GM21825 (cell line): Measurements from ENCODE around the gene LHPP.
"Not testable (repeated sequence)": the region's sequence is repeated elsewhere in the genome, so short reads cannot be mapped to it uniquely, and the experiment has no call there.

ENCODE experiments used
- ATAC-seq: cut with Tn5 transposase; IDR thresholded peaks from one replicate; pipeline ENCODE4 v1.9.1; 2021; ENCODE audit warnings: mild to moderate bottlenecking, moderate library complexity; ENCODE audit not compliant: unreplicated experiment

The LHPP gene

DNA sequence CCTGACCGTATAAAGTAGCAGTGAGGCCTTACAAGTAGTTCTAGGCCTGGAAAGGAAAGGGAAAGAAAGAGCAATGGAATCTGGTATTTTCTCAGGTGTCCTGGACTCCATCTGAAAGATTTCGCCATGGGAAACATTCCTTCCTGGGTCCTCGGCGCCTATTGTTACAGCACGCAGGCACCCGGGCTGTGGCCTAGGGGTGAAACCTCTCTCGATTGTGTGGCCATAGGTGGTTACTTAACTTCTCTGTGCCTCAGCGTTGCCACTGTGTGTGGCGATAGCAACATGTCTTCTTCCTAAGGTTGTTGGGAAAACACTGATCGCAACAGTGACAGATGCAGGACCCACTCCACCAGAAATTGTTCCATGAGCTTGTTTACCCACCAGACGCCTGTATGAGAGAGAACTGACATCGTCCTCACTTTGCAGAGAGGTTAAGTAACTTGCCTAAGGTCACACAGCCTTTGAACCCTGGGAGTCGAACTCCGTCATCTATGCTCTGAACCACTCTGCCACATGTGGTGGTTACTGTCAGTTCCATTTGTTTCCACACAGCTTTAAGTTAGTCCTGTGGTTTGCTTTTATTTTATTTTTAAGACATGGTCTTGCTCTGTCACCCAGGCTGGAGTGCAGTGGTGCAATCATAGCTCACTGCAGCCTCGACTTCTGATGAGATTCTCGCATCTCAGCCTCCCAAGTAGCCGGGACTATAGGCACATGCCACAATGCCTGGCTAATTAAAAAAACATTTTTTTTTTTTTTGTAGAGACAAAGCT lies 73.4 kb downstream of the LHPP start:
- no peak for ATAC-seq

DNA sequence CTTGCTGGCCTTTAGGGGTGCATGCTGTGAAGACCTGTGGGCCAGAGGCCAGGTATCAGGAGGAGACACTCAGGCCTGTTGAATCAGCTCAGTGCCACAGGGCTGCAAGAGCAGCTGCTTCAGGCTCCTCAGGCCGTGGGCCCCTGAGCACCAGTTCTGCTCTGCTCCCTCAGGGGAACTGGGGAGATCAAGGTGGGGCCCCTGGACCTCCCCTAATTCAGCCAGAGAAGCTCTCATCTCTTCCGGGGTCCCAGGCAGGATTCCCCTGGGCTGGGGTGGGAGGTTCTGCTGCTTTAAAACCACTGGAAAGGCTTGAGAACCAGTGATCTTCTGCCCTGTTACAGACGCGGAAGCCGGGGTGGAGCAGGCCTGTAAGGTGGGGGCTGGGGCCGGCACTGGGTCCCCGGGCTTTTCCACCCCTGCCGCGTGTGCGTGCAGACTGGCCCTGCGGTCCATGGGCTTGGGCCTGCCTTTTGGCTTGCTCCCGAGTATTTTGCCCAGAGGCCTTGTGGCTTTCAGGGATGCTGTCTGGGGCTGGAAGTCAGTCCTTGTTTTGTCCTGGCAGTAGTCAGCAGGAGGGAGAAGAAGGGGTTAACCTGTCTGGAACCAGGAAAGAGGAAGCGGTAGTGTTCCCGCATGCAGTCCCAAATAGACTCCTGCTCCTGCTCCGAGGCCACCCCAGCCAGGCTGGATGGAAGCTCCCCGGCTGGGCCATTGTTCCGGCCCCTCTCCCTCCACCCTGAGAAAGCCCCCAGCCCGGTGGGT lies 74.3 kb downstream of the LHPP start:
- ATAC-seq: no peak

DNA sequence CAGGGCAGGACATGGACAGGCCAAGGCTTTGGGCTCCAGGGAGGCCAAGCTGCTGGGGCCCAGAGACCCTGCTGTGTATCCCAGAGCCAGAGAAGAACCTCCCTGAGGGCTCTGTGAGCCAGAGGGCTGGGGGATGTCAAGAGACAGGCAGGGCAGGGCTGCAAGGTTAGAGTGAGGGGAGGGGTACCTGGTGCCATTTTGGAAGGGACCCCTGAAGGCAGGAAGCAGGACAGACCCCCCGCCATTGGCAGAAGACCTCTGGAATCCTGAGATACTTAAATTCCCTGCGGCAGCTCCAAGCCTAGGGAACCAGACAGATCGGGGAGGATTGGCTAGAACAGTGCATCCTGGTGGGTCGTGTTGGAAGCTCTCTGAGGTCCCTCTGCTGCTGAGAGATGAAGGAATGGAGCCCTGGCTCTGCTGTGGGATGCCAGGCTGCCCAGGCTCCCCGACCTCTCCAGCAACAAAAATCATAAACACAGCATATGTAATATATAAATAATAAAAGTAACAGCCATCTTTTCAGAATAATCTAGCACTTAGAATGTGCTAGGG lies 75.0 kb downstream of the LHPP start:
- ATAC-seq: no peak

DNA sequence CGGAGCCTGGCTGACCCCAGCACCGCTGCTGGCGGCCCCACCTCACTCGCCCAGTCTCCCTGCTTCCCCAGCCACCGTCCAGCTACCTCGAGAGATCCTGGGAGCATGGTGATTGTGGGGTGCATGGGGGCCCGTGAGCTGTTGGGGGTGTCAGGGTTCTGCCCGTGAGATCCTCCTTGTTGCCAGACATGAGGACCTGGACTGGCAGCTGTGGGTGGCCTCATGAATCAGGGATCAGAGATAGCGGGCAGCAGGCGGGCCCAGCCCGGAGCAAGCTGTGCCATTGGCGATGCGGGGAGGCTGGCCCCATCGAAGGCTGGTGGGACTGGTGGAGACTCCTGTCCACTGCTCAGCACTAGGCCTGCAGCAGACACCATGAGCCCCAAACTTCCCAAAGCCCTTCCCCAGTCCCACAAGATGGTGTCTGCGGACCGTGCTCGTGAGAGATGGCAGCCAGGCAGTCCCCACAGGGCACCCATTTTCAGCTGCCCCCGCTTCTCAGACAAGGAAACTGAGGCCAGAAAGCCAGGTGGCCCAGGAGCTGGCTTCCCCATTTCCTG lies 75.6 kb downstream of the LHPP start:
- no peak for ATAC-seq

DNA sequence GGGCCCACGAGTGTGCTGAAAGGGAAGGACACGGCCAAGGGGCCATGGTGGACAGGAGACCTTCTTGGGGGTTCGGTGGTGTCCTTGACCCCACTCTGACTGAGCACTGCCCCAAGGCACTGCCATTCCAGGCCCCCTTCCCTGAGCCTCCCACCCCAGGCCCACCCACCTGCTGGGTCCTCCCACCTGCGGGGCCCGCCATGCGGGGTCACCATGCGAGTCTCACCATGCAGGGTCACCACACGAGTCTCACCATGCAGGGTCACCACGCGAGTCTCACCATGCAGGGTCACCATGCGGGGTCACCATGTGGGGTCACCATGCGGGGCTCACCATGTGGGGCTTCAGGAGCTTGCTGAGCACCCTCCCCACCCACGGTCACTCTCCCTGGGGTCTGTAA lies 76.3 kb downstream of the LHPP start:
- ATAC-seq: no peak

DNA sequence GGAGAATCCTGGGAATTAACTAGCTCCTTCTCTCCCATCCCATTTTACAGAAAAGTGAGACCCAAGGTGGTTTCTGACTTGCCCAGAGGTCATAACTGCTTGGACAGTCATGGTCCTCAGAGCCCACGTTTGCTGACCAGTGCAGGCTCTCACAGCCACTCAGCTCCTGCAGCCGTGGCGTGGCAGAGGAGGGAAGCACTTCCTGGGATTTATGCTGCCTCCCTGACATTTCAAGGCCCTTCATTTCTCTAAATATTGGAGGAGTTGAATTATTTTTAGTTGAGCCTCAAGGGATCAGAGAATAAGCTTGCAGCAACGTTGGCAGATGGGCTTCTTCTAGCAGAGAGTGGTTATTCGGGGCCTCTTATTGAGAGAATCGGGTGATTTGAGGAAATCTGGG lies 77.1 kb downstream of the LHPP start:
- ATAC-seq: no peak

DNA sequence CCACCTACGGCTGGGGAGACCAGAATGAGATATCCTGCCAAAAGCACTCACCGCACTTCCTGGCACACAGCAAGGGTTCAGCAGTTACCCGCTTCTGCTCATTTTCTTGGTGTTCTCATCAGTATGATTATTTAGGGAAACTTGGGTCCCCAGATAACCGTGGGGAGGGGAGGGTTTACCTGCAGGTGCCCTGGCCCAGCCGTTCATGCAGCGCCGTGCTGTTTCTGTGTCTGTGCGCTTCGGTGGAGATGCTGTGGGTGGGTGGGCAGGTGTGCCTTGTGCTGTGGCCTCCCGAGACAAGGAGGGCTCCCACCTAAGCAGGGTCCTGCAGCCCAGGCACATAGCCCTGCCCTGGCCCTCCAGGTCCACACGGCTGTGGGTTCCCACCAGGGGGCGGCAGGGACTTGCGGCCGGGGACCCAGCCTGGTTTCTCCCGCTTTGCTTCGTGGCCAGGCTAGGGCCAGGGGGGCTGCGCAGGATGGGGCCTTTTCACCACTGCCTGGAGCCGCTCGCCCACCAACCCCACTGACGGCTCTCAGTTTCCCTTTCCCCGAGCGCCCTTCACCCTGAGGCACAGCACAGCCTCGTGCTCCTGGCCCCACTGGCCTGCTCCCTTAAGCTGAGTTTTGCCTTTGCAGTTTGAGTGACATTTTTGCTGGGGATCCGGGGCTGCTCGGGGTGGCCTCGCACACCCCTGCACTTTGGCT lies 78.5 kb downstream of the LHPP start:
- ATAC-seq: peak; percentile 59

DNA sequence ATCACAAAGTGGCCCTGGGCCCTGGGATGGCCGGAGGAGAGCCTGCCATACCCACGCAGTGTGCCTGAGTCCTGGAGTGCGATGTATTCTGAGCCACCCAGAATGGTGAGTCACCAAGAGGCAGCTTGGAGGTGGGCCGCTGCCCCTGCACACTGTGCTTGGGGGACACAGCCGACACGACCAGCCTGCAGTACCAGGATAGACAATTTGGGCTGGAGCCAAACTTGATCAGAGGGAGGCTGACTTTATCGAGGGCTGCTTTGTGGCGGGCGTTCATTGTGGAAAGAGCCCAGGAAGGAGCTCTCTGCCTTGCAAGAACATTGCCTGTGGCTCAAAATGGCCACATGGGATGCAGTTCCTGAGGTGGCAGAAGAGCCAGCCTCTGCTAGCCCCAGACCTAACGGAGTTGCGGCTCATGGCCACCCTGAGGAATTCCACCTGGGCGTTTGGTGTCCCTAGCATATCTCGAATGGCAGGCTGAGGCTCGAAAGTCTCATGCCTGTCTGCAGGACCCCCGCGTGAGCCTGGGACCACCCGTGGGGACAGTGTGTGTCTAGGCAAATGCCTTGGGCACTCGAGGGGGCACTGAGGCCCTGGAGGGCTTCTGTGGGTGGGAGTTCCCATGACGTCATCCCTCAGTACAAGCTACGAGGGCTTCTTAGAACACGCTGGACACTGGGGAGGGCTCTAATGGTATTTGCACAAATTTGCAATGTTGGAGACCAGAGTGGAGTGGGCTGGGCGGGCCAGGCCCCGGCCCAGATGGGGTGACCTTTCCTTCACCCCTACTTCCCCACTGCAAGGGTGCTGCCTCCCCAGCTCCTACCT lies 79.7 kb downstream of the LHPP start:
- no peak for ATAC-seq

DNA sequence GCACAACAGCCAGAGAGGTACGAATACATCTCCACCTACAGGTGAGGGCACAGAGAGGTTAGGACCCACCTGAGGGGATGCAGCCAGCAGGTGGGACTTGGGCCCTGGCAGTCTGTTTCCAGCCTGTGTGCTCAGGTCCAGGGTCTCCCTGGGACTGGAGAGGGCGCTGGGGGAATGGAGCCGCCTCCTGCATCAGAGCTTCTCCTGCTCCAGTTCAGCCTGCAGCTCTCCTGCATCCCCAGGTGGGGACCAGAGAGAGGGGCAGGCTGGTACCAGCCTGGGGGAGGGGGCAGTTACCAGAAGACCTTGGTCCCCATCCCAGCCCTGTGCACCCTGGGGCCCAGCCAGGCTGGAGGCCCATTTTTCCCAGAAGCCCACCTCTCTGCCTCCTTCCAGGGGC lies 80.7 kb downstream of the LHPP start:
- ATAC-seq: no peak

DNA sequence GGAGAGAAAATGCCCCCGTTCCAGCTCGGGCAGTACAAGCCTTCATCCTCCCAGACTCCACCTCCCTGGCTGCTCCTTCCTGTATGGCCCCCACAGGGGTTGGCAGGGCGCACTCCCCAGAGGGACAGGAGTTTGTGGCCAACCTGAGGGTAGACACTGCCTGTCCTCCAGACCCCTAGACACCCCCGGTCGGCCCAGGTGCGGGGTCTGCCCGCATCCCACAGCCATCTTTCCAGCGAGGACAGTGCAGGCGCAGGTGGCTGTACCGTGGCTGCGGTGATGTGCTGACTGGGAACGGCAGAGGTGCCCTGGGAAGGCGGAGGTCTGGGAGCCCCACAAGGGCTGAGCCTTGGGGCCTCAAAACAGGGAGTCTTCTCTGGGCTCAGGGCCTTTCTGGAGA lies 81.5 kb downstream of the LHPP start:
- no peak for ATAC-seq

DNA sequence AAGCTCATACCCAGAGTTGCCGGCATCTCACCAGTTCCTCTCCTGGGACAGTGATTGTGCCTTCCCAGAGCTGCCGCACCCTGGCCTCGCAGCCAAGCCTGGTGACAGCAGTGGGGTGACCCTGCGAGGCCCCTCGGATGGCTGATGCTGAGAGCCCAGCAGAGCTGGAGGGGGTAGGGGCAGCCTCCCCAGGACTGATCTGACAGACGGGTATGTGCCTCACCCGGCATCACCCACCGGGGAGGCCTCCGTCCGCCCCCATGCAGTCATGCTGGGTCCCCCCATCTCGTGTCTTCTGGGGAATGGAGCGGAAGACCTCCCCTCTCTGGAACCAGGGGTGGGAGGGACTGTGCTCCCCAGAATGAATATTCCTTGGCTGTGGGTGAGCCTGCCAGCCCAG lies 82.3 kb downstream of the LHPP start:
- no peak for ATAC-seq

DNA sequence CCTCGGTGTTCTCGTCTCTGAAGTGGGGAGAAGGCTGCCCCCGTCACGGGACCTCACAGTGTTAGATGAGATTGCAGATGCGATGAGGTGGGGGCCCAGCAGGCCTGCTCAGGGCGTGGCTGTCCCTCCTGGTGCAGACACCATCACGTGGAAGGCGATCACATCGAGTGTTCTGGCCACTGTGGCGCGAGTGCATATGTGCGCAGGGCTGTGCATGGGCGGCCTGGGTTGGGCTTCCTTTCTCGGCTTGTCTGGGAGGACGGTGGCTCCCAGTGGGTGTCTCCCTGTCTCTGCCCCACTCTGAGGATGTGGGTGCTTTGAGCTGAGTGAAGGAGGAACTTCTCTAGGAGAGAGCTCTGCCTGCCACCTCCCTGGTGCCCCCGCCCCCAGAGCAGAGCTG lies 83.1 kb downstream of the LHPP start:
- ATAC-seq: no peak

DNA sequence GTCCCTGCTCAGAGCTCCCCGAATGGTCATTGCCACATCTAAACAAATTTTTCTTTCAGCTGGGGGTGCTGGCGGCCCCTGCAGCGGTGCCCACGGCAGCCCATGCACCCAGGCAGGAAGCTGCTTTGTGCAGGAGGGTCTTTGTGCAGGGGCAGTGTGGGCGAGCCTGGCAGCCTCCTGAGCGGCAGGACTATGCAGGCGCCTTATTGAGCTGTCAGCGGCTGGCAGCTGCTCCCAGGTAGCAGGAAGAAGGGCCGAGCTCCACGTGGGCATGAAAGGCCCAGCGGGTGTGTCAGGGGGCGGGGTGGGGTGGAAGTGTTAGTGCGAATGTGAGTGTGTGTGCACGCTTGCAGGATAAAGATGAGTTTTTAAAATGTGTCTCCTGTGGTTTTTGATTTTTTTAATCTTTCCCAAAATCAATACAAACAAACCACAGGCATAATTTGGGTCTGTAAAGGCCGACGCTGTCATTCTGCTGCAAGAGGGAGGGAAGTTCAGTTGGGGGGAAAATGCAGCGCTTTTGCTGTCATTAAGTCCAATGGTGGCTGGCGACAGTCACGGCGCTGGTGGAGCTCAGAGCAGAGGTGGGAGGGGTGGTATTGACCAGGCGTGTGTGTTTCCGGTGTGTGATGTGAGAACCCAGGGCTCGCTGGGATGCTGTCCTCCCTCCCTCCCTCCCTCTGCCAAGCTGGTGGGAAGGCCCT lies 83.9 kb downstream of the LHPP start:
- no peak for ATAC-seq

DNA sequence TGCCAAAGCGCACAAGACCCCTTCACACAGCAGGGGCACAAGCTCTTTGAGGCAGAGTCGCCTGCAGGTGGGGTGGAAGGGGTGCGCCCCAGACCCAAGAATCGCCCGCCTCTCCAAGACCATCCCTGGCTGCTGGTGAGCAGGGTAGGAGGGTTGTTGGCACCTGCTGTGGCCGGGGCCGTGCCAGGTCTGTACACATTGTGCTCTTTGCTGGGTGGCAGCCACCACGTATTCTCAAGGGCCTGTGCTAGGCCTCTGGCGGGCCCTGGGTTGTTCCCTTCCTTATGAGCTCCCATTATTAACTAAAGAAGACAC lies 84.4 kb downstream of the LHPP start:
- ATAC-seq: no peak

DNA sequence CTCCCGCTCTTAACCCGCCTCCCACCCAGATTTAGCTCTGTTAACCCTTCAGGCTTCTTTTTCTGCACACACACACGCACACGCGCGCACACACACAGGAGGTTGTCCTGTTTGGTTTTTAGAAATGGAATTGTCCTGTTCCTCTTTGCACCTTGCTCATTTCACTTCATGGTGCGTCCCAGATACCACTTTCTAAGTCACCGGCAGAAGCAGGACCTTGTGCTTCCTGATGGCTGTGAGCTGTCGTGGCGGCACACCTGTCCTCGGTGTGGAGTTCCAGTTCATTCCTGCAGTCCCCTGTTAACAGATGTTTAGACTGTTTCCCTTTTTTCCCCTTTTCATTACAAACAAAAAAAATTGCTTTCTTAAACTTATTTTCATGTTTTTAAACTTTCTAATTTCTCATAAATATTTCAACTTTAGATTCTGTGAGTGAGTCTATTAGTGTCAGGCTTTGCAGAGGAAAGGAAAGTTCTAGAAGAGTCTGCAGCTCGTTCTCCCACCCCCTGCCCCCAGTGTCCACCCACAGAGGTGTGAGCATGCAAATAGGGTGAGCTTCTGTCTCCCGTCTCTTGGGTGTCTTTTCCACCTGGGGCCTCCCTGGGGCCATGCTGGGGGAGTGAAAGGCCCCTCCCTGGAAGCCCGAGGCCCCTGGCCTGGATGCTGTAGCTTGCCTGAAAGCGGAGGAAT lies 85.5 kb downstream of the LHPP start:
- no peak for ATAC-seq

DNA sequence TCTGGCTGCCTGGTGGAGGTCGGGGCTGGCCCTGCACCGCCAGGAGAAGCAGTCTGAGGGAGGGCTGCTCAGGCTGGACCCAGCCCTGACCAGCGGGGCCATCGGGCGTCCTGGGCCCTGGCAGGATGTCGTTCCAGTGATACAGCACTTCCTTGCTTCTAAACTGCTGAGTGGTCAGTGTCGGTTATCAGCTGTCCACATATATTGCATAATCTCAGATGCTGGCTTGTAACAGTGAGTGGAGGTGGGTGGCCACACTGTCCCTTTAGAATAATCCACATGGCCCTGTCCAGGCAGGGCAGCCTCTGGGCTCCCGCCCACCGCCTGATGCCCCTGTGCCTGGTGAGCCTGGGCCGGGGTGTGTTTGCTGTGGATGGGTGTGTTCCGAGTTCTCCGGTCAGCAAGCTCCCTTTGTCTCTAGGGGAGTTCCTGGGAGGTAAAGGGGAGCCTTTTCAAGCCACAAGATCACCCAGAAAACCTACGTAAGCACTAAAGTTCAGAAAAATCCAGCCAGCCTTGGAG lies 86.1 kb downstream of the LHPP start:
- no peak for ATAC-seq

DNA sequence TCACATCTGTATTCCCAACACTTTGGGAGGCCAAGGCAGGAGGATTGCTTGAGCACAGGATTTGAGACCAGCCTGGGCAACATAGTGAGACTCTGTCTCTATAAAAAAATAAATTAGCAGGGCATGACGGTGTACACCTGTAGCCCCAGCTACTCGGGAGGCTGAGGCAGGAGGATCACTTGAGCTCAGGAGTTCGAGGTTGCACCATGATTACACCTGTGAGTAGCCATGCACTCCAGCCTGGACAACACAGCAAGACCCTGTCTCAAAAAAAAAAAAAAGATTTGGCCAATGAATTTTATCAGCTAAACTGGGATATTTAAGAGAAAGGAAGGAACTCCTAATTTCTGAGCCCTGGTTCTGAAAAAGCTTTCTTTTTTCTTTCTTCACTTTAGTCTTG lies 87.5 kb downstream of the LHPP start:
- not testable (repeated sequence) for ATAC-seq

DNA sequence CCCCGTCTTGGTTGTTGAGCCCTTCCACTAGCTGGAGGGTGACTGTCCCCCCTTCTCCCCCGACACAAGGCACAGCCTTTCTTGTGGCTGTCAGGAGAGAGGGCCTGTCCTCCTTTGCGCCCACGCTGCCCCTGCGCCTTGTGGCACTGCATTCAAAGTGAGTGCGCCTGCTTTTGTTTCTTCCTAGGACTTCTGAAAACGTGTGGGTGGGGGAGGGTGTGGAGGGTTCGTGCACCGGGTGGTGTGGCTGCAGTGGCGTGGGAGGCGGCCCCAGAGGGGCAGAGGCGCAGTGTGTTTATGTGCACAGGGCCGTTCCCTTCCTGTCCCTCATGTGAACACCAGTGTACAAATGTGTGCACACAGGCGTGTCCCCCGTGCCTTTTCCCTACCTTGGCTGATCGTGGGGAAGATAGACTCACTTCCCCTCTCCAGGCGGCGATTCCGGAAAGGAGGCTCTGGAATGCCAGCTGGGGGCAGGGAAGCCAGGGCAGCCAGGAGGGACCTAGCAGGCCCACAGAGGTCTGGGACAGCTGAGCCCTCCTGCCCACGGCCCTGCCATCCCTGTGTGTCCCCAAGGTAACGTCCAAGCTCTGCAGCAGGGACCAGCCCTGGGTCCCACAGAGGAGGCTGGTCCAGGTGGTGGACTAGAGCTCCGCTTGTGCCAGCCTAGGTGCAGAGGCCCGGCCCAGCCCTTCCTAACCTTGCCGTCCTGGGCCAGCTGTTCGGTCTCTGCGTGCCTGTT lies 88.8 kb downstream of the LHPP start:
- no peak for ATAC-seq
